Urothelium cell line (cell line): Measurements from ENCODE around the gene TBC1D17.

Experiments used
- DNase-seq: peaks from one replicate; pipeline ENCODE4 v3.0.0; 2011; ENCODE audit warnings: low spot score, mixed read lengths
- FAIRE-seq: peaks from 2 replicates; lab custom pipeline; 2011; peaks lifted over from hg19 to GRCh38; lab: Jason Lieb, UNC

Gene TBC1D17

DNA sequence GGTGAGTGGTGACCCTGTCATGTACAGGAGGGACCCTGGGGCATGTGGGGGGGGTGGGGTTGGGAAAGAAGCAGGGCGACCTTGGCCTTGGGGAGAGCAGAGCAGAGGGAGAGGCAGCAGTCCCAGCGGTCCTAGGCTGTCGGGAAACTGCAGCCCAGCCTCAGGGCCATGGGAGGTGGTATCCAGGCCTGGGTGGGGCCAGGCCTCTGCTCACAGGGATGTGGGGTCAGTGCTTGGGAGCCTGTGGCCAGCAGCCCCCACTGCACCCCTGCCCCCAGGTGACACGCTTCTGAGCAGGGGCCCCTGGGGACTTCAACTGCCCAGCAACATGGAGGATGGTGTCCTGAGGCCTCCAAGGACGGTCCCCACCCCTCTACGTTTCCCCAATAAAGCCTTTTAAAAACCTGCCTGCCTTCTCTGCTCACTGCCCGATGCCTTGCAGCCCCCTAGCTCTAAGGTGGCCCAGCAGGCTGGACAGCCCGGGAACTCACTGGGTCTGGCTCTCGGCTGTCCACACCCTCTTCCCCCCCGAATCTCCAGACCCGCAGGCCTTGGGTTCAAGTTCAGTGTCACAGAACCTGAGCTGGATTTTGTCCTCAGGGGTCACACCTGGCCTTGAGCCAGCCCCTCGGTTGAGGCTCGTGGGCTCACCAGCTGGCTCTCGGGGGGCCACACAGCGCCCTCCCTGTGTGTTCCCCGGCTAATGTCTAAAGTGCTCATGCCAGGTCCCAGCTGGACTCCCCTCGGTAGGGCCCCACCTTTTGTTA is 17.0 kb upstream of the TBC1D17 start:
- DNase-seq (no peak), FAIRE-seq (no peak)

DNA sequence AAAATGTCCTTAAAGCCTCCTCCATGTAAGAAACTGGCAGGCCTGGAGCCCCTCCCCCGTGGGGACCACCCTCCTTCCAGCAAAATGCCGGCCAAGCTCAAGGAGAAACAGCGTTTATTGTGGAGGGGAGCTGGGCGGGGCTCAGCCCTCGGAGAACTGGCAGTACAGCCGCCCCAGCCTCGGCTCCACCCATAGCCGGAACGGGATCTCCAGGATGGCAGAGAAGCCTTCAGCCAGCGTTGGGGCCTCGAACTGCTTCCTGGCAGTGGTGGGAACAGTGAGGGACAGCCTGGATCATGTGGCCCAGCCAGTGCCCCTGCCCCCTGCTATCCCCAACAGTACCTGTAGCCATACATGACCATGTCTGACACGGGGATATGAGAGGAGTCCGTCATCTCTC is 16.4 kb upstream of the TBC1D17 start:
- DNase-seq (no peak), FAIRE-seq (no peak)

DNA sequence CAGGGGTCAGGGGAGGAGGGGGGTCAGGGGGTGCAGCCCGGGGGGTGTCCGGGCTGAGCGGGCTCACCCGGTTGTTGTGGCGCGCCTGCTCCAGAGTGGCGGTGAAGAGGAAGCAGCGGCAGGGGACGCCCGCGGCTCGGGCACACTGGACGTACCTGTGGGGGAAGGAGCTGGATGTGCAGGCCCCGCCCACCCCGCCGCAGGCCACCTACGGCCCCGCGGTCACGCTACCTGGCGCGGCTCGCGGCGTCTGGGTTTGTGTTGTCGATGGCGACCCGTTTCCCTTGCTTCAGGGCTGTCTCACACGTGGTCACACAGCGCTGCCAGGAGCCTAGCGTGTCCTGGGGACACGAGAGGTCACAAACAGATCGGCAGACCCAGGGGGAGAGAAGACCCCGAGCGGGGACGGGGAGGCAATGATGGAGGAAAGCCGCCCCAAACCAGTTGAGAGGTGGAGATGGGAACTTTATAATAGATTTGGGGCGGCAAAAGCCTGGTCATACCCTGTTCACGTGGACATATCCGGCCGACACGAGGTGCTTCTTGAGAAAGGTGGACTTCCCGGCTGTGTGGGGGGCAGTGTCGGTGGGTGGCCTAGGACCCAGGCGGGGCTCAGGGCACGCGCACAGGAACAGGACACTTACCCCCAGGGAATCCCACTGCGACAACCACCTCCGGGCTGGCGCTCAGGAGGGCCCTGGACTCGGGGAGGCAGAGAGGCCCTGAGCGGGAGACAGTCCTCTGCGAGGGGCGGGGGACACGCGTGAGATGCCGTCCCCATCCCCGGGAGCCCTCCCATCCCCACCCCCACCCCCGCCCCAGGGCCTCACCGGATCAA is 15.7 kb upstream of the TBC1D17 start:
- DNase-seq (no peak), FAIRE-seq (no peak)

DNA sequence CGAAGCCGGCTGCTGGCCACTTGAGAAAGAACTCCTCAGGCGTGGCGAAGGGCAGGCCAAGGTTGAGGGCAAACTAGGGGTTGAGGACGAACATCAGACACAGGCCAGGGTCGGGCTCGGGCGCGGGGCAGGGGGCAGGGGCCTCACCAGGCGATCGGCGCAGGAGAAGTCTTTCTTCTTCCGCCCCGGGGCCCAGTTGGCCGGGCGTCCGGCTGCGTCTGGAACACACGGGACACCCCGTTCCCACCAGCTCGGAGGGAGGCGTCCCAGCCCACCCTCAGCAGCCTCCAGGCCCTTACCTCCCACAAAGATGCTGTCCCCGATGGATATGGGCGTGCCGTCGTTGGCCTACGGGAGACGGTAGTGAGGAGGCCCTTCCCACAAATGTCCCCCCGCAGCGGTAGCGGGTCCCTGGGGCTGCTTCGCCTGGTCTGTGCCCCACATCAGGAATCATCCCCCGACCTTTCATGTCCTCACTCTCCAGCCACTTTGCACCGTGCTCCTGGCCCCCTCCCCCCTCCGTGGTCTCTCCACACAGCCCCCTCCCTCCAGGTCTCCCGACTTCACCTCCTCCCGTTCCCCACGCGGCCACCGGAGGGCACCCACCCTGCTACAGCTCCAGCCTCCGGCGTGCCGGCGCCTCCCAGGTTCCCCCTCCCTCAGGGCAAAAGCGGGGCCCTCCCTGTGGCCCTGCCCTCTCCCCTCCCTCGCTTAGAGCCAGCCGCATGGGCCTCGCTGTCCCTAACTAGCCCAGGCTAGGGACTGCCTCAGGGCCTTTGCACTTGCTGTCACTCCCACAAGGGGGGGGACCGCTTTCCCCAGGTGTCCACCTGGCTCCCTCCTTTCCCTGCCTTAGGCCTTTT is 14.9 kb upstream of the TBC1D17 start:
- no peak for DNase-seq
- FAIRE-seq: peak; percentile 13

DNA sequence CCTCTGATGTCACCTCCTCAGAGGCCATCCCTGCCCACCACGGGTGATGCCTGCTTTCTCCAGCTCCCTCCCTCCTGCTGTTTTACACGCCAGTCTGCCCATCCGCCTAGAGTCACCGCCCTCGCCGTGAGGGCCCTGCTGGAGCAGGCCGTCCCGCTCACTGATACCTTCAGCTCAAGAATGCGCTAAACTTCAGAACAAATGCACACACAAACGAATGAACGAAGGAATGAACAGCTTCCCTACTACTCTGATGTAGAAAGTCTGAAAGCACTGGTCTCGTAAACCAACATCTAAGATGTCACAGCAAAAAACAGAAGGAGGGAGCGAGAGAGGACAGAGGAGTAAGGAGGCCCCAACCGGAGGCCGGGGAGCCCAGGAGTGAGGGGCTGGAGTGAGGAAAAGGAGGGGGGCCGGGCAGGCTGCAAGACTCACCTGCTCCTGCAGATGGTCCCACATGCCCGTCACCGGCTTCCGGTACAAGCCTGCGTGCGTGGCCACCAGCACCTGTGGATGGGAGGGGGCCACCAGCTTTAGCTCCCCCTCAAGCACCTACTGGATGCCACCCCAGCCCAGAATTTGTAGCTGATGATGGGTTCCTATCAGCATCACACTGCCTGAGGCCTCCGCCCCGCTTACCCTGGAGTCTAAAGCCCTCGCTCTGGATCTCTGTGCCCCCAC is 14.1 kb upstream of the TBC1D17 start:
- DNase-seq (no peak), FAIRE-seq (no peak)

DNA sequence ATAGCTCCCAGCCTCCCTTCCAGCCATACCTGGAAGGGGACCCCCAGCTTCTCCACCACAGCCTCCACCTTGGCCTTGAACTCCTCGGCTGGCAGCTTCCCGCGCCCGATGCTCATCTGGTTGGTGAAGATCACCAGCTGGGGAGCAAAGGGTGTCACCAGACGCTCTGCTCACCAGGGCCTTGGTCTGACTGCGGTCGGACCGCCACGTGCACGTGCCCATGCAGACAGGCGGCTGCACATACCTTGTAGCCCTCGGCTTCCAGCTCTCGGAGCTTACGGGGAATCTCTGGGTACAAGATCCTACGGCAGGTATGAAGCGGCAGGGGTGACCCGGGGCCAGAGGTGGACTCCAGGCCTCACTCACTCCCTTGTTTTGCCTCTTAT is 13.6 kb upstream of the TBC1D17 start:
- no peak for FAIRE-seq
- DNase-seq: no peak

DNA sequence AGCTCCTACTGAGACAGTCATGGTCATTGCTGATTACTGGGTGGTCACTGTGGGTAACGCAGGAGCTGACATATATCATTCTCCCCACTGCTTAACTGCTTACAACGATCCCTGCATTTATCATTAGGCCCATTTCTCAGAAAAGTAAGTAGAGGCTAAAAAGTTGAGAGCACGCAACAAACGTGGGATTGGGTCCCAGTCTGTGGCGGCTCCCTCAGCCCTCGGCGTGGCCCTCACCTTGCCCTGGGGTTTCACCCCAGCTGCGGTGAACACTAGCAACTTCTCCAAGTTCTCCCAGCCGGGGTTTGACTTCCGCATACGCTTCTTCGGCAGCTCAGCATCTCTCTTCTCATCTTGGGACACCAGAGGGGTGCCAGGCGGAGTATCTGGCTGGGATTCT is 12.6 kb upstream of the TBC1D17 start:
- FAIRE-seq: no peak

DNA sequence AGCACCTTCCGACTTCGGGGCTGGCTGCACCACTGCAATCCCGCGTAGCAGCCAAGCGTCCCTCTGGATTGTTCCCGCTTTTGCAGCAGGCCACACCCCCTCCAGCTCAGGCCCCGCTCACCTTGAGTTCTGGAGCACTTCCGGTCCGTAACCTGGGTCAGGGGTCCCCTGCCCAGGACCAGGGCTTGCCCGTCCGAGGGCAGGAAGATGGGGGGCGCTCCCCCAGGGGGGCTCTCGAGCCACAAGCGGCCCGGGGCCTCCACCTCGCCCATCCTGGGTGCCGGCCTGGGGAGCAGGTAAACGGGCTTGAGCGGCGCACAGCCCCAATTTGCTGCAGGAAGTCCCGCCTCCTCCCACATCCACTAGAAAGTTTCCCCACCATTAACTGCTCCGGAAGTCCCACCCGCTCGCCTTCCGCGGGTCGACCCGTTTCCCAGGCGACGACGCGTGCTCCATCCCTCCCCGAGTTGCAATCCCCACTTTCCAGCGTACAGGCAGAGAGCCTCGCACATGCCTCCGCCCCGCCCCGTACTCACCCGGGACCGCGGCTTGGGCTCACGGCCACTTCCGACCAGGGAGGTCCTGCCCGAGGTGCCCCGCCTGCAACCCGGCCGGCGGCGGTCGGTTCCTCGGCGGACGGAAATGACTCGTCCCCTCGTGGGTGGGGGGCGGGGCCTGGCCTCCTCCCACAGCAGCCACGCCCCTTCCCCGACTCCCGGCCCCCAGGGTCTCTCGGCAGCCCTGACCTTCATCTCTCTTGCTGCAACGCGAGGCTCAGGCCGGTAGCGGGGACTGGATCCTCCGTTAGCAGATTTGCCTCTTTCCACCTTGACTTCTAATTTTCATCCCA is 10.3 kb upstream of the TBC1D17 start, which contains the start of gene PNKP:
PNKP (minus strand) TSS at position 644 of the 850 bp plus-strand sequence; CDS start at position 272, 372 bp downstream.
- peak; percentile 62 for FAIRE-seq
- peak; percentile 93 for DNase-seq

More for the DNA sequence above, 12.6 kb upstream of the TBC1D17 start:
- no peak for DNase-seq

DNA sequence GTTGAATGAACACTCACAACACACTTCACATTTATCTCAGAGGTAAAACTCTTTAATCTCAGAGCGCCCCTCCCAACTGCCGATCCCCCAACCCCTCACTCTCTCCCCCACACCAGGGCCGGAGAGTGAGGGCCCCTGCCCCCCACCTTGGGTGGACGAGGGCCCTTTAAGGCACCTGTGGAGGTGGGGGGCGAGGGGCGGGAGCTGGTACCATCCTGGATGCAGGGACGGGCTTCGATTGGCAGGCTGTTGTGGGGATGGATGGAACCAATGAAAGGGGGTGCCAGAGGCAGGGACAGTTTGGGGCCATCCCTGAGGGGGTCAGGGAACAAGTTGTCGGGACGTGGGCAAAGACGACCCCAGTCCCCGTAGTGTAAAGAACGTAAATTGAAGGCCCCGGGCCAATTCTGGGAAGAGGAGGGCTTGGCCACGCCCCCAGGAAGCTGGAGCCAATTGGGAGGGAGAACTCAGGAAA is 8.5 kb upstream of the TBC1D17 start:
- DNase-seq (peak; percentile 53), FAIRE-seq (no peak)

DNA sequence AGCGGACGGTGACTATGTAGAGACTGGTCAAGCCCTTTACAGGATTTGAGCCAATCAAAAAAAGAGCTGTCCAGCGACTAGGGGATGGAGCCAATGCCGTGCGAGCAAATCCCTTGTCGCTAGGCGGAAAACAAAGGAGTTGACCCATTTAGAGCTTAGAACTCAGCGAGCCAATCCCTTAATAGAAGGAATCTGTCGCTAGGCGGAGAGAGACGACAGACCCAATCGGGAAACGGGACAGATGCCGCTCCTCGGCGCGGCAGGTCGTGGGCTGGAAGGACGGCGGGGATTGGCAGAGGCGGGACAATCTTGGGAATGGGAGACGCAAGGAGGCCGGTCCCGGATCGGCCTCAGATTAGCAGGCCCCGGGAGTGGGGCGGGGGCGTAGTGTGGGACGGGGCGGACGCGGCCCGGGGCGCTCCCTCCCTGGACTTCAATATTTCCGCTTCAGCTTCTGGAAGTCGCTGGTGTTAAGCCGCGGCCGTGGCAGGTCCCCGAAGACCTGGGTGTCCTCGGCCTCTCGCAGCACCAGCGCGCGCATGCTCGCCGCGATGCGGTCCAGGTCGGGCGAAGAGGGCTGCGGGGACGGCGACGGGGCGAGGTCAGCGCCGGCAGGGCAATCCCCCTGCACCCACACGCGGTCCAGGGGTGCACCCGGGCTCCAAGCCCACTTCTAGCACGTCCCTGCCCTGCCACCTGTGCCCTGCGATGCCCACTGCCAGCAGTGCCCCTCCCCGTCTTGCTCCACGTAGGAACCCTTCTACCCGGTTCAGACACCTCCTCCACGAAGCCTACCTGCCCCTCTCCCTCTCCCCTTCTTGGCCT is 7.8 kb upstream of the TBC1D17 start:
- FAIRE-seq: peak; percentile 77
- peak; percentile 91 for DNase-seq

DNA sequence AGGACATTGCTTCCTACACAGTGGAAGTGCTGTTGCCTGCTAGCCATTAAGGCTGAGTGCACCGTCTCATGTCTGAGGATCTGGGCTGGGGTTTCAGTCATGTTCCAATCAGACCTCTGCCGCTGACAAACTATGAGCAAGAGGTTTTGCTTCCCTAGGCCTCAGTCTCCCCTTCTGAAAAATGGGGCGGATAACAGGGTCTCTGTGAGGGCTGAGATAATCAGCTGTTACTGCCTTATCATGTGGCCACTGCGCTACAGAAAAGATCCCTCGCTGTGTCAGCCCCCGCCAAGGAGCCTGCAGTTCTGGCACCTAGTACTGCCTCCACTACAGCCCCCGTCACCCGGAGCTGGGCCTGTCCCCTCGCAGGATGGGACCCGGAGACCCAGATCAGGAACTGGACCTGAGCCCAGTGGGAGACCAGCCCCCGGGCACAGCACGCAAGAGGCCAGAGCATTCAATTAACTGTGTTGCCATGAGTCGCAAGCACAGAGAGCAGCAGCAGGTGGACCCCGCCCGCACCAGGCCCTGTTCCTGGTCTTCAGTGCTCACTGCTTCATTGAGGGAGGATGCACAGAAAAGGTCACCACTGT is 7.1 kb upstream of the TBC1D17 start:
- FAIRE-seq: peak; percentile 20
- DNase-seq: no peak

DNA sequence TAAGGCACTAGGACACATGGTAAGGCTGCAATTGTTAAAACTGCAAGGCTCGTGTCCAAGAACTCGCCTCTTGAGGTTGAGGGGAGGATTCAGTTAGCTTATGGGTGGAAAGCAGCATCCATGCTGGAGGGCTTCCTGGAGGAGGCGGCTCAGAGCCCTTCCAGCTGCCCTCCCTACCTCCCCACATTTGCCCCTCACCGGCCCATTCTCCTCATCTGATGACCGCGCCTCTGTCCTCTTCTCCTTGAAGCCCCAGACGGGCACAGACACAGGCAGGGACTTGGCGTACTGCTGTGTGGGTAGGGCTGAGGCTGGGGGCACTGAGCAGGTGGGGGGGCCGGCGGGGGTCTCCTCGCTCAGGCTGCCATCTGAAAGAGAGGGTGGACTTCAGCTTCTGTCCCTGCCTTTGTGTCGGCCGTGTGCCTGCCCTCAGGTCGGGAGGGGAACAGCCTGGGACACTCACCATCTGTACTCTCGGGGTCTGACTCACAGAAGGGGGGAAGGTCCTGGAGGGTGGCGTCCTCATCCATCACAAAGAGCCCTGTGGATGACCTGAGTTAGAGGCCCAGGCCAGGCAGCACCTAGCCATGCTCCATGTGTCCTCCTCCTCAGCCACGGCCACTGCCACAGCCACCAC is 6.0 kb upstream of the TBC1D17 start:
- DNase-seq (no peak), FAIRE-seq (no peak)

DNA sequence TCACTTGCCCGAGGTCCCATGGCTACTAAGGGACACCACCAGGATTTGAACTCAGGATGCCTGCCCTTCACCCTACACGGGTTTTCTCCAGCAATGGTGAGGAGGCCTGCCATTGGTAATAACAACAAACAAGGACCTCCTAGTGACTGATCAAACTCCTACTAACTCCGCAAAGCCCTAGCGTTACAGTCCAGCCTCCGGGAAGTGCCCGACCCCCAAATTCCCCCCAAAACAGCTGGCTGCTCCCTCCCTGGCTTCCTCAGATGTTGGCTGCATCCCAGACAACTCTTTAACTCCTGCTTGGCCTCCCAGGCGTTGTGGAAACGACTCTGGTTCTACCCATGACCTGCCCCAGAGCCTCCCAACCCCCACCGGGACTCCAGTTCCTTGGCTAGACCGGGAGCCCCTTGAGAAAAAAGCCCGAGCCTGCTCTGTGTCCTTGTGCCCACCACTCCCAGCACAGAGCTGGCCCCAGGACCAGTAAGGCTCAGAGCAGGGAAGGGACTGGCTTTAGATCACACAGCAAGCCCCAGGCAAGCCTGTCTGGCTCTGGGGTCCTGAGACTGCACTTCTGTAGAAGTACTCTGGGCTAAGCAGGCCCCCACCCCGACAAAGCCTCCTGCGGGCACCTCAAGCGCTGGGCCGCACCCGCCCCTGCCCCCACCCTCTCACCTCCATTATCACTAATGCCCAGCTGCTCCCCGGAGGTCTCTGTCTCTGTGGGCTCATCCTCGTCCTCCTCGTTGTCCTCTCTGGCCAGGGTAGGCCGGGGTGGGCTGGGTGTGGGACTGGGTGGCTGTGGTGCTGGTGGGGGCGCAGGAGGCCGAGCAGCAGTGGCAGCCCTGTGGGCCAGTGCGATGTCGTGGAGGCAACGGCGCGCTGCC is 5.0 kb upstream of the TBC1D17 start:
- DNase-seq (no peak), FAIRE-seq (no peak)

DNA sequence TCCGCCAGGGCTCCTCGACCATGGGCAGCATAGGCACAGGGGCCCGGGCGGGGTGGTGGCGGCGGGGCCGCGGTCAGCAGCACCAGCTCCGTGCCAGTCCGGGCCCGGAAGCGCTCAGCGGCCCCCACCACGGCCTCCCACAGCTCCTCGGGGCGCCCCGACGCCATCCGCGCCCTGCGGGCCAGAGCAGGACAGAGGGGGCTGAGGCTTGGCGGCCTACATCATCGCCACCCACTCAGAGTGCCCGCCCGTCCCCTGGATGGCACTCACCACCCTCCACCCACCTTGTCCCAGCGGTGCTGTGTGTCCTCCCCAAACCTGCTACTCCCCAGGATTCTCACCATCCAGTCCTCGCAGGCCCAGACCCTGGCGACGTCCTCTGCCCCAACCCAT is 4.4 kb upstream of the TBC1D17 start:
- DNase-seq (no peak), FAIRE-seq (no peak)

DNA sequence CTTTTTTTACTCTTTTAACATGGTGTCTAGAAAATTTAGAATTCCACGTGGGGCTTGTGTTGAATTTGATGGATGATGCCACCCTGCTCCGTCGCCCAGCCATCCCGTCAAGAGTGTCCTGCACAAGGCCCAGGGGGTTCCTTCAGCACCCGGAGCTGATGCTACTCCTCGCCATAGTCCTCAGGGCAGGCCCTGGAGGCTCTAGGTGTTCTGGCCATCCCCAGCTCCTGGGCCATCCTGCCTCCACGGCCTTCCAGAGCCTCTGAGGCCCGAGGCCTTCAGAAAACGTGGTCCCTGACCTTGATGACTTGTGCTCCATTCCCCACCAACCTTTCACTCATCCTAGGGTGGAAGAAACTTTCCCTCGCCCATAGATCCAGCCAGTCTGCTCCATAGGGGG is 3.7 kb upstream of the TBC1D17 start:
- FAIRE-seq (no peak), DNase-seq (no peak)

DNA sequence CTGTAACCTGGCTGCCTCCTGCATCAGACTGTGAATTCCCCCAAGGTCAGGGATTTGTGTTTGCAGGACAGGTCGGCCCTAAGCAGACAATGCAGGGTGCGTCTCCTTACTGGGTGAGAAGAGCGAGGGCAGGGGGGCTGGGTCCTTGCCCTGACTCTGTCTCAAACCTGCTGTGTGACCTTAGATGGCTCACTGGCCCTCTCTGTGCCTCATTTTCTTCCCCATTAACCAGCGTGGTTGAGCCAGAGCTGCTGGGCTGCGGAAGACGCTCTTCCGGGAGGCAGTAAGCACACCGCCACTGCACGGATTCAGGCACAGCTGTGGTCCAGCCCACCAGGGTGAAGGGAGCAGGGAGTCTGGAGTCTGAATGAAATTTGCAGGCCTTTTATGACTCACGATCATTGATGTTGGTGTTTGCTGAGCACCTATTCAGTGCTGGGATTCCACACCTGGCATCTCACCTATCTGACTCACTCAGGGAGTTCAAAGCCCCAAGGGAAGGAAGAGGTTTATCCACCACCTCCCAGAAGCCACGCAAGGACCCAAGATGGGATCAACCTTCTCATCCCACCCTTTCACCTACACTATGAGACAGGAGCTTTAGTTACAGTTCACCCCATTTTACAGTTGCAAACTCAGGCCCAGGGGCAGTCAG is 2.9 kb upstream of the TBC1D17 start:
- FAIRE-seq (no peak), DNase-seq (no peak)
